Measurements from ENCODE around the gene SRR.

The SRR gene

GRCh38 chr17:2289878-2290478 is 13.8 kb upstream of the SRR start:
- H3K4me3 Mint-ChIP-seq = no peak overlapping the region
- H3K27me3 Mint-ChIP-seq (ENCODE audit: low read depth) = no peaks in the 10 kb centered on the region
- H3K27ac Mint-ChIP-seq = no peak overlapping the region
- TF ChIP-seq CTCF (IDR thresholded peaks at IDR 0.05; ENCODE audit: unreplicated experiment in 3 of 3) = no peak
- no peaks in the 10 kb centered on the region for H3K9me3 Mint-ChIP-seq
- peaks cover 53% of the 10 kb centered on the region for H3K36me3 Mint-ChIP-seq (ENCODE audit: low read depth)
- no peaks in the 10 kb centered on the region for H3K4me1 Mint-ChIP-seq

- no peaks in the 10 kb centered on the region for H3K9me3 Mint-ChIP-seq
- H3K4me3 Mint-ChIP-seq = no peak overlapping the region
- no peaks in the 10 kb centered on the region for H3K27me3 Mint-ChIP-seq (ENCODE audit: low read depth)
- peaks cover 66% of the 10 kb centered on the region for H3K36me3 Mint-ChIP-seq (ENCODE audit: low read depth)
- no peak for TF ChIP-seq CTCF (IDR thresholded peaks at IDR 0.05; ENCODE audit: unreplicated experiment in 3 of 3)
- peaks cover 2% of the 10 kb centered on the region for H3K4me1 Mint-ChIP-seq
- no peak overlapping the region for H3K27ac Mint-ChIP-seq
These were observed 11.7 kb upstream of the SRR start for GRCh38 chr17:2292100-2292499.

- no peak overlapping the region for H3K4me3 Mint-ChIP-seq
- H3K9me3 Mint-ChIP-seq = no peaks in the 10 kb centered on the region
- H3K36me3 Mint-ChIP-seq (ENCODE audit: low read depth) = peaks cover 73% of the 10 kb centered on the region
- H3K4me1 Mint-ChIP-seq = peaks cover 8% of the 10 kb centered on the region
- TF ChIP-seq CTCF (IDR thresholded peaks at IDR 0.05; ENCODE audit: unreplicated experiment in 3 of 3) = no peak
- no peak overlapping the region for H3K27ac Mint-ChIP-seq
- H3K27me3 Mint-ChIP-seq (ENCODE audit: low read depth) = no peaks in the 10 kb centered on the region
These were observed 8.2 kb upstream of the SRR start for GRCh38 chr17:2295575-2295974.

GRCh38 chr17:2297023-2297422 is 6.7 kb upstream of the SRR start:
- H3K9me3 Mint-ChIP-seq = no peaks in the 10 kb centered on the region
- H3K36me3 Mint-ChIP-seq (ENCODE audit: low read depth) = peaks cover 69% of the 10 kb centered on the region
- no peak for TF ChIP-seq CTCF (IDR thresholded peaks at IDR 0.05; ENCODE audit: unreplicated experiment in 3 of 3)
- H3K27ac Mint-ChIP-seq = no peak overlapping the region
- H3K27me3 Mint-ChIP-seq (ENCODE audit: low read depth) = no peaks in the 10 kb centered on the region
- peaks cover 8% of the 10 kb centered on the region for H3K4me1 Mint-ChIP-seq
- no peak overlapping the region for H3K4me3 Mint-ChIP-seq

- TF ChIP-seq CTCF (IDR thresholded peaks at IDR 0.05; ENCODE audit: unreplicated experiment in 3 of 3) = no peak
These were observed 4.6 kb upstream of the SRR start for GRCh38 chr17:2299136-2299535.

GRCh38 chr17:2299756-2300155 is 4.0 kb upstream of the SRR start:
- no peak for TF ChIP-seq CTCF (IDR thresholded peaks at IDR 0.05; ENCODE audit: unreplicated experiment in 3 of 3)
- Mint-ChIP-seq H3K4me1 (peaks cover 14% of the 10 kb centered on the region), H3K9me3 (no peaks in the 10 kb centered on the region), H3K27me3 (ENCODE audit: low read depth) (no peaks in the 10 kb centered on the region), H3K4me3 (no peak overlapping the region), H3K27ac (no peak overlapping the region), H3K36me3 (ENCODE audit: low read depth) (peaks cover 53% of the 10 kb centered on the region)

More at GRCh38 chr17:2299136-2299535, 4.6 kb upstream of the SRR start:
- no peak overlapping the region for H3K4me3 Mint-ChIP-seq
- H3K27ac Mint-ChIP-seq = no peak overlapping the region
- H3K9me3 Mint-ChIP-seq = no peaks in the 10 kb centered on the region
- peaks cover 14% of the 10 kb centered on the region for H3K4me1 Mint-ChIP-seq
- H3K27me3 Mint-ChIP-seq (ENCODE audit: low read depth) = no peaks in the 10 kb centered on the region
- peaks cover 59% of the 10 kb centered on the region for H3K36me3 Mint-ChIP-seq (ENCODE audit: low read depth)

Measured in nephron (organoid).